Right cardiac atrium (tissue), 5 donors: Measurements from ENCODE around the gene COPZ2. TPM values are rescaled to one million over a fixed set of nuclear protein-coding genes. Genes with fewer than 3 reads are reported as not detected.

Source experiments
- ATAC-seq, 2 donors: fragments of 200-7000 bp; cut with Tn5 transposase; one replicate each; pipeline versions ENCODE4 v1.8.0 to v1.9.1; 2020; ENCODE audit warnings: moderate library complexity in 2 of 2, mild to moderate bottlenecking in 1 of 2
- DNase-seq, 3 donors: peaks; one replicate each; pipeline ENCODE4 v3.0.0-alpha.2; 2020
- H3K27ac ChIP-seq: one replicate; pipeline ENCODE4 v1.5.1; 2013; ENCODE audit warnings: mild to moderate bottlenecking, low read length, control low read depth, moderate library complexity
- H3K27me3 ChIP-seq: one replicate; pipeline ENCODE4 v1.6.1; 2013; ENCODE audit not compliant: control insufficient read depth, insufficient read depth
- H3K4me1 ChIP-seq: one replicate; pipeline ENCODE4 v1.6.1; 2013; ENCODE audit warnings: low read length; ENCODE audit not compliant: control insufficient read depth, insufficient read depth
- H3K4me3 ChIP-seq: one replicate; pipeline ENCODE4 v1.5.1; 2013; ENCODE audit warnings: low read length, control low read depth
- H3K9me3 ChIP-seq: one replicate; pipeline ENCODE4 v1.6.1; 2013; ENCODE audit warnings: low read length; ENCODE audit not compliant: control insufficient read depth
- whole genome bisulfite sequencing: extraction: QIAGEN DNeasy Blood & Tissue Kit; methylation state at CpG from one replicate; pipeline ENCODE4 v1.1.7; 2013; 5-methylcytosine and 5-hydroxymethylcytosine counted together
- intact Hi-C, 4 donors: fragments of 100-400 bp; cut with DNase I; formaldehyde crosslinking; loops; one replicate each; pipeline versions ENCODE4 v1.11.0 to v1.14.0; 2022 to 2023
- microRNA-seq, 2 donors: library from miRNA; unstranded; fragments of <30 nt; microRNA quantifications; one replicate each; pipeline ENCODE4 v1.2.0, GENCODE V29; 2020 to 2021
- polyA plus RNA-seq: library from polyadenylated mRNA; stranded (reverse); fragments of 200-250 nt; gene quantifications from one replicate; pipeline ENCODE4 v1.2.3, GENCODE V29; 2013
- total RNA-seq, 4 donors: library from RNA; stranded (reverse); fragmentation: NEBNext Ultra II Directional; extraction: Animal tissue kit (Norgen Biotek cat#: 25700); gene quantifications; one replicate each; pipeline ENCODE4 v1.2.1, GENCODE V29; 2021
- donor health status: healthy with polysubstance abuse.
- donor health status: DM: no; HTN: yes; CAD: no.
- donor health status: DM: no; HTN: no; CAD: no.
- donor health status: DM: no; HTN: yes; CAD: no; lungs with severe emphysema.
- donor health status: DM: yes; HTN: yes; CAD: no.

COPZ2 gene
- total and polyA plus RNA-seq, 5 donors, result 51.8 to 74.8 (median 65.9) TPM

- Histone ChIP-seq H3K4me1 (peaks cover 2% of the 10 kb centered on the region), H3K9me3 (no peaks in the 10 kb centered on the region), H3K27me3 (no peaks in the 10 kb centered on the region), H3K4me3 (no peak overlapping the region), H3K27ac (peak overlapping the region; percentile 30)
- intact Hi-C loops, result no loop called here
- ATAC-seq, result peak in 1 of 2 donors; percentile 3
- no peak for DNase-seq
- 74% methylated on average over 9 of the region's 9 CpGs for WGBS
Observed at GRCh38 chr17:47982645-47983390, 54.8 kb downstream of the COPZ2 start.

- WGBS, result 49% methylated on average over 14 of the region's 14 CpGs
- intact Hi-C loops, result no loop called here
- Histone ChIP-seq H3K27ac (no peak overlapping the region), H3K4me1 (peaks cover under 1% of the 10 kb centered on the region), H3K9me3 (no peaks in the 10 kb centered on the region), H3K4me3 (no peak overlapping the region), H3K27me3 (no peaks in the 10 kb centered on the region)
- ATAC-seq (peak in 1 of 2 donors; percentile 22), DNase-seq (no peak)
Observed at GRCh38 chr17:47982091-47982617, 55.4 kb downstream of the COPZ2 start.

- Histone ChIP-seq H3K4me1 (no peaks in the 10 kb centered on the region), H3K9me3 (no peaks in the 10 kb centered on the region), H3K27ac (no peak overlapping the region), H3K4me3 (no peak overlapping the region), H3K27me3 (no peaks in the 10 kb centered on the region)
- ATAC-seq, result no peak
- intact Hi-C loops, result no loop called here
- WGBS, result 89% methylated on average over 9 of the region's 9 CpGs
- DNase-seq, result no peak
Observed at GRCh38 chr17:47981462-47981861, 56.1 kb downstream of the COPZ2 start.

- Histone ChIP-seq H3K9me3 (no peaks in the 10 kb centered on the region), H3K27me3 (no peaks in the 10 kb centered on the region), H3K4me3 (no peak overlapping the region), H3K4me1 (no peaks in the 10 kb centered on the region), H3K27ac (no peak overlapping the region)
- no peak for ATAC-seq
- no peak for DNase-seq
- intact Hi-C loops, result no loop called here
Observed at GRCh38 chr17:47980541-47980940, 57.1 kb downstream of the COPZ2 start.

GRCh38 chr17:47978324-47978723, 59.3 kb downstream of the COPZ2 start:
- Histone ChIP-seq H3K4me1 (no peaks in the 10 kb centered on the region), H3K27ac (no peak overlapping the region), H3K4me3 (no peak overlapping the region), H3K9me3 (no peaks in the 10 kb centered on the region), H3K27me3 (no peaks in the 10 kb centered on the region)
- intact Hi-C loops, result loop anchor here in 3 of 4 donors (2.0 kb wide), 2 partner anchors 38 to 40 kb away; no protein-coding TSS in a partner anchor
- WGBS, result 25% methylated on average over 7 of the region's 7 CpGs
- DNase-seq (peak; percentile 64 to 77 (median 73)), ATAC-seq (peak; percentile 58 to 66)

Small RNA genes within 50 kb of the gene (microRNA-seq; reads per million reads assigned to microRNA genes)
- gene MIR152, result 1,060 to 3,165 reads per million in 2 donors

Other genes starting within 250 kb of the COPZ2 start
- gene OSBPL7, start 216.0 kb downstream of the COPZ2 start, total RNA-seq, result 10 to 100 TPM in 1 of 4 donors, 1 to 10 TPM in 3; 6.4 to 11.1 (median 8.5) TPM
- 5.3 TPM for gene OSBPL7, start 216.0 kb downstream of the COPZ2 start, polyA plus RNA-seq
- 10 to 100 TPM; 37.7 to 52.3 (median 46.6) TPM for gene MRPL10, start 206.3 kb downstream of the COPZ2 start, total RNA-seq
- 48.0 TPM for gene MRPL10, start 206.3 kb downstream of the COPZ2 start, polyA plus RNA-seq
- under 1 TPM in 3 of 4 donors, not detected in 1; 0.38 to 0.48 (median 0.43) TPM for gene LRRC46, start 206.1 kb downstream of the COPZ2 start, total RNA-seq
- 0.29 TPM for gene LRRC46, start 206.1 kb downstream of the COPZ2 start, polyA plus RNA-seq
- gene SCRN2, start 196.5 kb downstream of the COPZ2 start, total RNA-seq, result 10 to 100 TPM; 36.6 to 51.8 (median 40.9) TPM
- gene SCRN2, start 196.5 kb downstream of the COPZ2 start, polyA plus RNA-seq, result 62.3 TPM
- gene SP6, start 186.6 kb downstream of the COPZ2 start, total RNA-seq, result 1 to 10 TPM in 1 of 4 donors, under 1 TPM in 3; 0.29 to 3.6 (median 0.41) TPM
- 0.34 TPM for gene SP6, start 186.6 kb downstream of the COPZ2 start, polyA plus RNA-seq
- gene SP2, start 141.6 kb downstream of the COPZ2 start, total RNA-seq, result 10 to 100 TPM; 15.8 to 20.6 (median 17.9) TPM
- 11.4 TPM for gene SP2, start 141.6 kb downstream of the COPZ2 start, polyA plus RNA-seq
- 10 to 100 TPM; 23.9 to 29.9 (median 26.0) TPM for gene PNPO, start 96.2 kb downstream of the COPZ2 start, total RNA-seq
- gene PNPO, start 96.2 kb downstream of the COPZ2 start, polyA plus RNA-seq, result 16.1 TPM
- gene PRR15L, start 79.9 kb downstream of the COPZ2 start, total RNA-seq, result not detected
- not detected for gene PRR15L, start 79.9 kb downstream of the COPZ2 start, polyA plus RNA-seq
- gene CDK5RAP3, start 66.7 kb downstream of the COPZ2 start, total RNA-seq, result 10 to 100 TPM; 56.8 to 66.8 (median 64.9) TPM
- 54.3 TPM for gene CDK5RAP3, start 66.7 kb downstream of the COPZ2 start, polyA plus RNA-seq
- 100 to 1,000 TPM; 603 to 811 (median 785) TPM for gene NFE2L1, start 10.6 kb upstream of the COPZ2 start, total RNA-seq
- 661 TPM for gene NFE2L1, start 10.6 kb upstream of the COPZ2 start, polyA plus RNA-seq
- gene CBX1, start 63.7 kb upstream of the COPZ2 start, total RNA-seq, result 10 to 100 TPM; 29.2 to 37.9 (median 34.5) TPM
- 31.1 TPM for gene CBX1, start 63.7 kb upstream of the COPZ2 start, polyA plus RNA-seq
- 10 to 100 TPM; 10.4 to 16.6 (median 13.2) TPM for gene SNX11, start 70.0 kb upstream of the COPZ2 start, total RNA-seq
- gene SNX11, start 70.0 kb upstream of the COPZ2 start, polyA plus RNA-seq, result 7.5 TPM